ENCODE measurements around the gene TPSB2.

GRCh38 chr16:1260101-1260680 lies 30.2 kb upstream of the TPSB2 start:
- no peak for TF ChIP-seq TEAD4 (IDR thresholded peaks at IDR 0.05; ENCODE audit: low read length)
- no peak for TF ChIP-seq TEAD4 (CRISPR knock-in tag; IDR thresholded peaks at IDR 0.05; ENCODE audit: borderline replicate concordance)
- TF ChIP-seq SAP30 (IDR thresholded peaks at IDR 0.05; ENCODE audit: borderline replicate concordance, insufficient read depth, low read depth, low read length, poor library complexity, severe bottlenecking): no peak
- TF ChIP-seq SIN3A (IDR thresholded peaks at IDR 0.05; ENCODE audit: borderline replicate concordance in 2 of 2, control insufficient read depth in 1 of 2, low read depth in 2 of 2, low read length in 2 of 2): no peak
- no peak for TF ChIP-seq ARNT (IDR thresholded peaks at IDR 0.05)

All from K562 (cell line).